Vagina (tissue), 2 donors: ENCODE results near the gene CCDC68. TPM values are rescaled to one million over a fixed set of nuclear protein-coding genes. Genes with fewer than 3 reads are reported as not detected.

Experiments
- DNase-seq, 2 donors: peaks; one replicate each; pipeline ENCODE4 v3.0.0-alpha.2; 2017; ENCODE audit errors: extremely low spot score in 2 of 2
- H3K27ac ChIP-seq: fragments of 200-600 bp; sonication (generic); one replicate; pipeline ENCODE4 v1.5.1; 2019
- H3K27me3 ChIP-seq: fragments of 200-600 bp; sonication (generic); one replicate; pipeline ENCODE4 v1.5.1; 2019
- H3K36me3 ChIP-seq, 2 donors: fragments of 200-600 bp; sonication (generic); one replicate each; pipeline ENCODE4 v1.5.1; 2017 to 2019
- H3K4me1 ChIP-seq: fragments of 200-600 bp; sonication (generic); one replicate; pipeline ENCODE4 v1.5.1; 2019
- H3K4me3 ChIP-seq, 2 donors: fragments of 200-600 bp; sonication (generic); 1 replicate in 1 of 2; 2 replicates in 1 of 2; pipeline ENCODE4 v1.5.1; 2016 to 2019
- H3K9me3 ChIP-seq: fragments of 200-600 bp; sonication (generic); one replicate; pipeline ENCODE4 v1.5.1; 2019
- POLR2A ChIP-seq, 2 donors: fragments of 450-650 bp; IDR thresholded peaks; one replicate each; pipeline ENCODE4 v1.6.1; 2017; ENCODE audit warnings: antibody characterized with exemption in 2 of 2, mild to moderate bottlenecking in 2 of 2, moderate library complexity in 2 of 2
- POLR2AphosphoS5 ChIP-seq, 2 donors: sonication (generic); formaldehyde crosslinking; IDR thresholded peaks; one replicate each; pipeline ENCODE4 v1.9.0; 2017; ENCODE audit warnings: antibody characterized with exemption in 2 of 2, mild to moderate bottlenecking in 2 of 2, low read depth in 1 of 2; ENCODE audit not compliant: insufficient read depth in 1 of 2
- intact Hi-C: fragments of 100-400 bp; cut with DNase I; formaldehyde crosslinking; loops from one replicate; pipeline ENCODE4 v1.15.1; 2023
- total RNA-seq: library from RNA; depleted of rRNA; stranded (reverse); fragments of >200 nt; gene quantifications from one replicate; pipeline ENCODE4 v1.2.3, GENCODE V29; 2016
- TF ChIP-seq, protein P1 (sequence below), 3 experiments: fragments of 450-650 bp in 2 of 3; fragments of 200-600 bp in 1 of 3; sonication (generic) in 1 of 3; IDR thresholded peaks; one replicate each; pipeline ENCODE4 v1.5.1; 2017 to 2019; ENCODE audit warnings: antibody characterized with exemption in 3 of 3, mild to moderate bottlenecking in 2 of 3, moderate library complexity in 2 of 3

The CCDC68 gene
- total RNA-seq, 1 donor from 2014 or later = 8.1 TPM

DNA sequence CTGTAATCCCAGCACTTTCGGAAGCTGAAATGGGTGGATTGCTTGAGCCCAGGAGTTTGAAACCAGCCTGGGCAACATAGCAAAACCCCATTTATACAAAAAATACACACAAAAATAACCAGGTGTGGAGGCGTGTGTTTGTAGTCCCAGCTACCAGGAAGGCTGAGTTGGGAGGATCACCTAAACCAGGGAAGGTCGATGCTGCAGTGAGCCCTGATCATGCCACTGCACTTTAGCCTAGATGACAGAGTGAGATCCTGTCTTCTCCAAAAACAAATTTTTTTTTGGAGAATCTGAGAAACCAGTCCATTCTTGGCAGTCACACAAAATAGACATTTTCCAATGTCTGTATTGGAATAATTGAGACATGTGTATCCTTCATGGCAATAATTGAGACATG lies 84.2 kb downstream of the CCDC68 start:
- H3K27me3 ChIP-seq = no peaks in the 10 kb centered on the region
- no peaks in the 10 kb centered on the region for H3K36me3 ChIP-seq
- H3K27ac ChIP-seq = no peak overlapping the region
- TF ChIP-seq POLR2A (IDR thresholded peaks at IDR 0.05) (no peak), POLR2AphosphoS5 (IDR thresholded peaks at IDR 0.05; ENCODE audit: insufficient read depth in 1 of 2, low read depth in 1 of 2) (no peak)
- TF ChIP-seq, protein P1, sequence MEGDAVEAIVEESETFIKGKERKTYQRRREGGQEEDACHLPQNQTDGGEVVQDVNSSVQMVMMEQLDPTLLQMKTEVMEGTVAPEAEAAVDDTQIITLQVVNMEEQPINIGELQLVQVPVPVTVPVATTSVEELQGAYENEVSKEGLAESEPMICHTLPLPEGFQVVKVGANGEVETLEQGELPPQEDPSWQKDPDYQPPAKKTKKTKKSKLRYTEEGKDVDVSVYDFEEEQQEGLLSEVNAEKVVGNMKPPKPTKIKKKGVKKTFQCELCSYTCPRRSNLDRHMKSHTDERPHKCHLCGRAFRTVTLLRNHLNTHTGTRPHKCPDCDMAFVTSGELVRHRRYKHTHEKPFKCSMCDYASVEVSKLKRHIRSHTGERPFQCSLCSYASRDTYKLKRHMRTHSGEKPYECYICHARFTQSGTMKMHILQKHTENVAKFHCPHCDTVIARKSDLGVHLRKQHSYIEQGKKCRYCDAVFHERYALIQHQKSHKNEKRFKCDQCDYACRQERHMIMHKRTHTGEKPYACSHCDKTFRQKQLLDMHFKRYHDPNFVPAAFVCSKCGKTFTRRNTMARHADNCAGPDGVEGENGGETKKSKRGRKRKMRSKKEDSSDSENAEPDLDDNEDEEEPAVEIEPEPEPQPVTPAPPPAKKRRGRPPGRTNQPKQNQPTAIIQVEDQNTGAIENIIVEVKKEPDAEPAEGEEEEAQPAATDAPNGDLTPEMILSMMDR (IDR thresholded peaks at IDR 0.05) = no peak
- H3K4me3 ChIP-seq = no peak overlapping the region
- H3K9me3 ChIP-seq = no peaks in the 10 kb centered on the region
- intact Hi-C loops = no loop called here
- DNase-seq = no peak
- H3K4me1 ChIP-seq = no peaks in the 10 kb centered on the region

DNA sequence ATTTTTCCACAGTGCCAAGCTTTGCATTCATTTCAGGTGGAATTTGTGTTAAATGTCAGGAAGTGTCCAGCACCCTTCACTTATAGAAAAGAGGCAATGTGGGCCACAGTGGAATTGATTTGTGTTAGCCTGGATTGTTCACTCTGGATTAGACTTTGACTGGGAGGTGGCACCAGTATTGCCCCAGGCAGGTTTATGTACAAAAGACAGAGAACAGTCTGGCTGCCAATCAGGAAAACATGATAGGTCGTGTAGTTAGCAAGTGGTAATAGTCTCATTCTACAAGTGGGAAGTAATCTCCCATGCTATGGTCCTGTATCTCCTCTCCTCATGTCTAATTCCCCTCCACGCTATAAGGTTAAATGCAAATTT lies 85.4 kb downstream of the CCDC68 start:
- Histone ChIP-seq H3K27ac (no peak overlapping the region), H3K9me3 (no peaks in the 10 kb centered on the region), H3K27me3 (no peaks in the 10 kb centered on the region), H3K36me3 (no peaks in the 10 kb centered on the region), H3K4me1 (no peaks in the 10 kb centered on the region), H3K4me3 (no peak overlapping the region)
- DNase-seq = no peak
- intact Hi-C loops = no loop called here
- TF ChIP-seq POLR2A (IDR thresholded peaks at IDR 0.05) (no peak), POLR2AphosphoS5 (IDR thresholded peaks at IDR 0.05; ENCODE audit: insufficient read depth in 1 of 2, low read depth in 1 of 2) (no peak)
- TF ChIP-seq, protein P1 (IDR thresholded peaks at IDR 0.05) = no peak

DNA sequence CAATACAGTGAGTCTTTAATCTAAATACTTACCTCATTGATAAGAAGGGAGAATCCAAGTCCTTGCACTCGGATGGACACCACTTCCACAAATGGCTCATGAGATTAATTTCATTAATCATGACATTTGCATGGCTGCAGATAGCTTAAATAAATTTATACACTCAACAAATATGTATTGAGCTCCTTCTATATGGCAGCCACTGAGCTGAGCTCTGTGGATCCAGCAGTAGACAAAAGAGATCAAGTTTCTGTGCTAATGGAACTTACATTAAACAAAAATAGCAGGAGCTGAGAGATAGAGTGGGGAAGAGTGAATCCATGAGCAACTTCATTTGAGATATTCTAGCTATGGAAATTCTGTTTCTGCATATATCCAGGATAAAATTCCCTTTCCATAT lies 86.6 kb downstream of the CCDC68 start:
- intact Hi-C loops = no loop called here
- TF ChIP-seq POLR2AphosphoS5 (IDR thresholded peaks at IDR 0.05; ENCODE audit: insufficient read depth in 1 of 2, low read depth in 1 of 2) (no peak), POLR2A (IDR thresholded peaks at IDR 0.05) (no peak)
- TF ChIP-seq, protein P1 (IDR thresholded peaks at IDR 0.05) = no peak
- Histone ChIP-seq H3K27ac (no peak overlapping the region), H3K9me3 (no peaks in the 10 kb centered on the region), H3K36me3 (no peaks in the 10 kb centered on the region), H3K27me3 (no peaks in the 10 kb centered on the region), H3K4me3 (no peak overlapping the region), H3K4me1 (no peaks in the 10 kb centered on the region)
- DNase-seq = no peak

DNA sequence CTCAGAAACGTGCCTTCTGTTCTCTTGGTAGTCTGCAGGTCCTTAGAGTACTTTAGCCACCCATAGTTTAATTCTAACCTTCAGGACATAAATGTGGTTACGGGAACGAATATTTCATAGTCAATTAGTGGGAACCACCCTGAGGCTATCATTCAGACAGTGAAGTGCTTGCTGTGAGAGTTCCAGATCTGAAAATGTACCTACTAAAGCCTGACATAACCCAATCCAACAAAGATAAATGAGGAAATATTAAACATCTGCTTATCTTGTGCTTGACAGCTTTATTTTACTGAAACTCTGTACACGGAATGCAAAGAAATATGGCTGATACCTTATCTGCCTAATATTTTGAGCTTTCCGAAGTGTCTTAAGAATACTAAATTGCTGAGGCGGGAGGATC lies 88.0 kb downstream of the CCDC68 start:
- no peaks in the 10 kb centered on the region for H3K36me3 ChIP-seq
- H3K4me1 ChIP-seq = no peaks in the 10 kb centered on the region
- TF ChIP-seq POLR2AphosphoS5 (IDR thresholded peaks at IDR 0.05; ENCODE audit: insufficient read depth in 1 of 2, low read depth in 1 of 2) = no peak
- TF ChIP-seq, protein P1 (IDR thresholded peaks at IDR 0.05) = no peak
- TF ChIP-seq POLR2A (IDR thresholded peaks at IDR 0.05) = no peak
- intact Hi-C loops = no loop called here
- H3K9me3 ChIP-seq = no peaks in the 10 kb centered on the region
- no peak overlapping the region for H3K27ac ChIP-seq
- H3K4me3 ChIP-seq = no peak overlapping the region
- no peaks in the 10 kb centered on the region for H3K27me3 ChIP-seq
- DNase-seq = no peak

DNA sequence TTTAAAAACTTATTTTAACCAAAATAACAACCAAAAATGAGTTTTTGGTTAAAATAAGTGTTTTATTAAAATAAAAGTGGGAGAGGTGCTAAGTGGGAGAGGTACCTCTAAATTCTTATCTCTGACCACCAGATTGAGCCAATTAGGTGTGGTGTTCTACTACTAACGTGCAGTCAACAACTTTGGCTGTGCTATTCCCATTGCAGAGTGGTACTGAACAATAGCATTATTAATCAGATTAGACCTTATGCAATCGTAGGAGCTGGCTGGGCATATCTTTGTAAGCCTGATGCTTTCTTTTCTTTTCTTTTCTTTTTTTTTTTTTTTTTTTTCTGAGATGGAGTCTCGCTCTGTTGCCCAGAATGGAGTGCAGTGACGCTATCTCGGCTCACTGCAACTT lies 92.1 kb downstream of the CCDC68 start:
- no peak overlapping the region for H3K4me3 ChIP-seq
- H3K27me3 ChIP-seq = no peaks in the 10 kb centered on the region
- H3K36me3 ChIP-seq = no peaks in the 10 kb centered on the region
- intact Hi-C loops = no loop called here
- no peak for DNase-seq
- H3K4me1 ChIP-seq = no peaks in the 10 kb centered on the region
- H3K9me3 ChIP-seq = no peaks in the 10 kb centered on the region
- TF ChIP-seq POLR2AphosphoS5 (IDR thresholded peaks at IDR 0.05; ENCODE audit: insufficient read depth in 1 of 2, low read depth in 1 of 2) (no peak), POLR2A (IDR thresholded peaks at IDR 0.05) (no peak)
- TF ChIP-seq, protein P1 (IDR thresholded peaks at IDR 0.05) = no peak
- H3K27ac ChIP-seq = no peak overlapping the region
